ENCODE data around the gene NXPE3.

The NXPE3 gene

GRCh38 chr3:101819649-101820206 is 40.7 kb downstream of the NXPE3 start:
- Histone ChIP-seq H3K9me3 (ENCODE audit: insufficient read depth, low read length) (no peaks in the 10 kb centered on the region), H3K4me3 (ENCODE audit: insufficient read depth, low read length, poor library complexity, severe bottlenecking) (no peak overlapping the region)
- TF ChIP-seq EZH2phosphoT487 (conservative IDR thresholded peaks at IDR 0.05; ENCODE audit: low read length), result no peak
- no peak for TF ChIP-seq CTCF (IDR thresholded peaks at IDR 0.05; ENCODE audit: insufficient read depth, low read length, poor library complexity, severe bottlenecking)

GRCh38 chr3:101821503-101821902 is 42.5 kb downstream of the NXPE3 start:
- Histone ChIP-seq H3K27ac (ENCODE audit: low read depth, low read length) (no peak overlapping the region), H3F3A (ENCODE audit: insufficient read depth) (peaks cover 62% of the 10 kb centered on the region)
- TF ChIP-seq EZH2phosphoT487 (conservative IDR thresholded peaks at IDR 0.05; ENCODE audit: low read length) (no peak), CTCF (IDR thresholded peaks at IDR 0.05; ENCODE audit: insufficient read depth, low read length, poor library complexity, severe bottlenecking) (no peak)

More at GRCh38 chr3:101819649-101820206, 40.7 kb downstream of the NXPE3 start:
- Histone ChIP-seq H3F3A (ENCODE audit: insufficient read depth) (peaks cover 47% of the 10 kb centered on the region), H3K9me2 (replicated peaks; ENCODE audit: insufficient read depth, low read length) (no peaks in the 10 kb centered on the region), H2AFZ (ENCODE audit: low read depth, low read length, severe bottlenecking) (no peak overlapping the region), H4K20me1 (ENCODE audit: low read depth, low read length) (no peaks in the 10 kb centered on the region), H3K27ac (ENCODE audit: low read depth, low read length) (peak overlapping the region; percentile 49; the same call in 1 of the 2 replicates), H3K36me3 (ENCODE audit: low read length) (peaks cover 22% of the 10 kb centered on the region), H3K4me2 (ENCODE audit: low read depth, low read length, poor library complexity, severe bottlenecking) (peak overlapping the region; percentile 23), H3K27me3 (ENCODE audit: low read length) (no peaks in the 10 kb centered on the region), H3K9ac (ENCODE audit: low read length) (no peak overlapping the region), H3K79me2 (ENCODE audit: insufficient read depth, low read length) (no peaks in the 10 kb centered on the region; the same call in 1 of the 2 replicates)

GRCh38 chr3:101823525-101823924 is 44.5 kb downstream of the NXPE3 start:
- no peak overlapping the region for H3K4me2 ChIP-seq (ENCODE audit: low read depth, low read length, poor library complexity, severe bottlenecking)
- H3K9me3 ChIP-seq (ENCODE audit: insufficient read depth, low read length), result no peaks in the 10 kb centered on the region
- no peaks in the 10 kb centered on the region for H4K20me1 ChIP-seq (ENCODE audit: low read depth, low read length)
- no peak overlapping the region for H3K4me3 ChIP-seq (ENCODE audit: insufficient read depth, low read length, poor library complexity, severe bottlenecking)
- TF ChIP-seq CTCF (IDR thresholded peaks at IDR 0.05; ENCODE audit: insufficient read depth, low read length, poor library complexity, severe bottlenecking) (no peak), EZH2phosphoT487 (conservative IDR thresholded peaks at IDR 0.05; ENCODE audit: low read length) (no peak)
- no peaks in the 10 kb centered on the region for H3K9me2 ChIP-seq (replicated peaks; ENCODE audit: insufficient read depth, low read length)
- peaks cover 11% of the 10 kb centered on the region; the same call in 1 of the 2 replicates for H3K36me3 ChIP-seq (ENCODE audit: low read length)
- no peak overlapping the region for H2AFZ ChIP-seq (ENCODE audit: low read depth, low read length, severe bottlenecking)
- H3K27me3 ChIP-seq (ENCODE audit: low read length), result no peaks in the 10 kb centered on the region
- H3F3A ChIP-seq (ENCODE audit: insufficient read depth), result peaks cover 72% of the 10 kb centered on the region
- no peak overlapping the region for H3K27ac ChIP-seq (ENCODE audit: low read depth, low read length)
- peaks cover 4% of the 10 kb centered on the region for H3K79me2 ChIP-seq (ENCODE audit: insufficient read depth, low read length)
- H3K9ac ChIP-seq (ENCODE audit: low read length), result no peak overlapping the region

More at GRCh38 chr3:101821503-101821902, 42.5 kb downstream of the NXPE3 start:
- H3K36me3 ChIP-seq (ENCODE audit: low read length), result peaks cover 22% of the 10 kb centered on the region
- H3K4me2 ChIP-seq (ENCODE audit: low read depth, low read length, poor library complexity, severe bottlenecking), result no peak overlapping the region
- H3K9me2 ChIP-seq (replicated peaks; ENCODE audit: insufficient read depth, low read length), result no peaks in the 10 kb centered on the region
- H4K20me1 ChIP-seq (ENCODE audit: low read depth, low read length), result no peaks in the 10 kb centered on the region
- no peak overlapping the region for H3K4me3 ChIP-seq (ENCODE audit: insufficient read depth, low read length, poor library complexity, severe bottlenecking)
- H3K79me2 ChIP-seq (ENCODE audit: insufficient read depth, low read length), result no peaks in the 10 kb centered on the region
- H3K27me3 ChIP-seq (ENCODE audit: low read length), result no peaks in the 10 kb centered on the region
- H2AFZ ChIP-seq (ENCODE audit: low read depth, low read length, severe bottlenecking), result no peak overlapping the region
- no peak overlapping the region for H3K9ac ChIP-seq (ENCODE audit: low read length)
- no peaks in the 10 kb centered on the region for H3K9me3 ChIP-seq (ENCODE audit: insufficient read depth, low read length)
